ENCODE results near the gene AMDHD2. TPM values are rescaled to one million over a fixed set of nuclear protein-coding genes. Genes with fewer than 3 reads are reported as not detected.

The AMDHD2 gene
- total and polyA plus RNA-seq, 2 of the 13 experiments (the other 11 are each of a cell fraction or from before 2014, with no cell fraction given): 33.5 to 39.1 TPM

DNA sequence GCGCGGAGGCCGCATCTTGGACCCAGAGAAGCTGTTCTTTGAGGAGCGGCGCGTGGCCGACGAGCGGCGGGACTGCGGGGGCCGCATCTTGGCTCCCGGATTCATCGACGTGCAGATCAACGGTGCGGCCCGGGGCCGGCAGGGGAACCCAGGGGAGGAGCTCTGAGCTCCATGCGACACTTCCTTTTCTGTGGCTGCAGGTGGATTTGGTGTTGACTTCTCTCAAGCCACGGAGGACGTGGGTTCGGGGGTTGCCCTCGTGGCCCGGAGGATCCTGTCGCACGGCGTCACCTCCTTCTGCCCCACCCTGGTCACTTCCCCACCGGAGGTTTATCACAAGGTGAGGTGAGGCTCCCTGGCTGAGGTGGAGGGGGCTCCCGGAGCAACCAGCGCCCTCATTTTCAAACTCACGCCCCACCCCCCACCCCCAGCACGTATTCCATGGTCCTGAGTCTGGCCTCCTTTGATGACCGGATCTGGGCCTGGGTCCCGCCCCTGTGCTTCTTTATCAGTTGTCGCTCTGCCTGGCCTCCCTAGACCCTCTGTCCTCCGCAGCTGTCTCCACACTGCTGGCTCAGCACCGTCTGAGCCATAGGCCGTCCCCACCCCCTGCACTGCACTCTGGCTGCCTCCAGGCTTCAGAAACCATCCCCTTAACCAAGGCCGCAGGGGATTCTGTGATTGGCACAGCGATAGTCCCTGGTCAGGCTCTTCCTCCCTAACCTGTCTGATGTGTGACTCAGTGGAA lies 787 bp downstream of the AMDHD2 start (continued):
- TF ChIP-seq, protein P1, sequence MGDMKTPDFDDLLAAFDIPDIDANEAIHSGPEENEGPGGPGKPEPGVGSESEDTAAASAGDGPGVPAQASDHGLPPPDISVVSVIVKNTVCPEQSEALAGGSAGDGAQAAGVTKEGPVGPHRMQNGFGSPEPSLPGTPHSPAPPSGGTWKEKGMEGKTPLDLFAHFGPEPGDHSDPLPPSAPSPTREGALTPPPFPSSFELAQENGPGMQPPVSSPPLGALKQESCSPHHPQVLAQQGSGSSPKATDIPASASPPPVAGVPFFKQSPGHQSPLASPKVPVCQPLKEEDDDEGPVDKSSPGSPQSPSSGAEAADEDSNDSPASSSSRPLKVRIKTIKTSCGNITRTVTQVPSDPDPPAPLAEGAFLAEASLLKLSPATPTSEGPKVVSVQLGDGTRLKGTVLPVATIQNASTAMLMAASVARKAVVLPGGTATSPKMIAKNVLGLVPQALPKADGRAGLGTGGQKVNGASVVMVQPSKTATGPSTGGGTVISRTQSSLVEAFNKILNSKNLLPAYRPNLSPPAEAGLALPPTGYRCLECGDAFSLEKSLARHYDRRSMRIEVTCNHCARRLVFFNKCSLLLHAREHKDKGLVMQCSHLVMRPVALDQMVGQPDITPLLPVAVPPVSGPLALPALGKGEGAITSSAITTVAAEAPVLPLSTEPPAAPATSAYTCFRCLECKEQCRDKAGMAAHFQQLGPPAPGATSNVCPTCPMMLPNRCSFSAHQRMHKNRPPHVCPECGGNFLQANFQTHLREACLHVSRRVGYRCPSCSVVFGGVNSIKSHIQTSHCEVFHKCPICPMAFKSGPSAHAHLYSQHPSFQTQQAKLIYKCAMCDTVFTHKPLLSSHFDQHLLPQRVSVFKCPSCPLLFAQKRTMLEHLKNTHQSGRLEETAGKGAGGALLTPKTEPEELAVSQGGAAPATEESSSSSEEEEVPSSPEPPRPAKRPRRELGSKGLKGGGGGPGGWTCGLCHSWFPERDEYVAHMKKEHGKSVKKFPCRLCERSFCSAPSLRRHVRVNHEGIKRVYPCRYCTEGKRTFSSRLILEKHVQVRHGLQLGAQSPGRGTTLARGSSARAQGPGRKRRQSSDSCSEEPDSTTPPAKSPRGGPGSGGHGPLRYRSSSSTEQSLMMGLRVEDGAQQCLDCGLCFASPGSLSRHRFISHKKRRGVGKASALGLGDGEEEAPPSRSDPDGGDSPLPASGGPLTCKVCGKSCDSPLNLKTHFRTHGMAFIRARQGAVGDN (CRISPR knock-in tag; IDR thresholded peaks at IDR 0.05): peak; percentile 86
- TF ChIP-seq, protein P2, sequence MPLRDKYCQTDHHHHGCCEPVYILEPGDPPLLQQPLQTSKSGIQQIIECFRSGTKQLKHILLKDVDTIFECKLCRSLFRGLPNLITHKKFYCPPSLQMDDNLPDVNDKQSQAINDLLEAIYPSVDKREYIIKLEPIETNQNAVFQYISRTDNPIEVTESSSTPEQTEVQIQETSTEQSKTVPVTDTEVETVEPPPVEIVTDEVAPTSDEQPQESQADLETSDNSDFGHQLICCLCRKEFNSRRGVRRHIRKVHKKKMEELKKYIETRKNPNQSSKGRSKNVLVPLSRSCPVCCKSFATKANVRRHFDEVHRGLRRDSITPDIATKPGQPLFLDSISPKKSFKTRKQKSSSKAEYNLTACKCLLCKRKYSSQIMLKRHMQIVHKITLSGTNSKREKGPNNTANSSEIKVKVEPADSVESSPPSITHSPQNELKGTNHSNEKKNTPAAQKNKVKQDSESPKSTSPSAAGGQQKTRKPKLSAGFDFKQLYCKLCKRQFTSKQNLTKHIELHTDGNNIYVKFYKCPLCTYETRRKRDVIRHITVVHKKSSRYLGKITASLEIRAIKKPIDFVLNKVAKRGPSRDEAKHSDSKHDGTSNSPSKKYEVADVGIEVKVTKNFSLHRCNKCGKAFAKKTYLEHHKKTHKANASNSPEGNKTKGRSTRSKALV (CRISPR knock-in tag; IDR thresholded peaks at IDR 0.05): no peak
- TF ChIP-seq, protein P3, sequence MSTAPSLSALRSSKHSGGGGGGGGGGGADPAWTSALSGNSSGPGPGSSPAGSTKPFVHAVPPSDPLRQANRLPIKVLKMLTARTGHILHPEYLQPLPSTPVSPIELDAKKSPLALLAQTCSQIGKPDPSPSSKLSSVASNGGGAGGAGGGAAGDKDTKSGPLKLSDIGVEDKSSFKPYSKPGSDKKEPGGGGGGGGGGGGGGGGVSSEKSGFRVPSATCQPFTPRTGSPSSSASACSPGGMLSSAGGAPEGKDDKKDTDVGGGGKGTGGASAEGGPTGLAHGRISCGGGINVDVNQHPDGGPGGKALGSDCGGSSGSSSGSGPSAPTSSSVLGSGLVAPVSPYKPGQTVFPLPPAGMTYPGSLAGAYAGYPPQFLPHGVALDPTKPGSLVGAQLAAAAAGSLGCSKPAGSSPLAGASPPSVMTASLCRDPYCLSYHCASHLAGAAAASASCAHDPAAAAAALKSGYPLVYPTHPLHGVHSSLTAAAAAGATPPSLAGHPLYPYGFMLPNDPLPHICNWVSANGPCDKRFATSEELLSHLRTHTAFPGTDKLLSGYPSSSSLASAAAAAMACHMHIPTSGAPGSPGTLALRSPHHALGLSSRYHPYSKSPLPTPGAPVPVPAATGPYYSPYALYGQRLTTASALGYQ (CRISPR knock-in tag; IDR thresholded peaks at IDR 0.05): no peak
- no peak for TF ChIP-seq MAZ (IDR thresholded peaks at IDR 0.05; ENCODE audit: borderline replicate concordance, low read depth, low read length)
- no peak; the same call in 1 of the 2 replicates for TF ChIP-seq MAZ (CRISPR knock-in tag; IDR thresholded peaks at IDR 0.05; ENCODE audit: low read depth)
- TF ChIP-seq MAFK (conservative IDR thresholded peaks at IDR 0.05 in 1 of 2, IDR thresholded peaks at IDR 0.05 in 1 of 2; ENCODE audit: low read length in 2 of 2): peak; percentile 61 to 74
- no peak for TF ChIP-seq NR3C1 (CRISPR knock-in tag; IDR thresholded peaks at IDR 0.05)
- TF ChIP-seq, protein P4, sequence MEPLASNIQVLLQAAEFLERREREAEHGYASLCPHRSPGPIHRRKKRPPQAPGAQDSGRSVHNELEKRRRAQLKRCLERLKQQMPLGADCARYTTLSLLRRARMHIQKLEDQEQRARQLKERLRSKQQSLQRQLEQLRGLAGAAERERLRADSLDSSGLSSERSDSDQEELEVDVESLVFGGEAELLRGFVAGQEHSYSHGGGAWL (CRISPR knock-in tag; IDR thresholded peaks at IDR 0.05): 0 out of 2 replicates have a peak, but pooled peaks have one; percentile 5
- TF ChIP-seq NFKBIZ (CRISPR knock-in tag; IDR thresholded peaks at IDR 0.05): no peak
- TF ChIP-seq, protein P5, sequence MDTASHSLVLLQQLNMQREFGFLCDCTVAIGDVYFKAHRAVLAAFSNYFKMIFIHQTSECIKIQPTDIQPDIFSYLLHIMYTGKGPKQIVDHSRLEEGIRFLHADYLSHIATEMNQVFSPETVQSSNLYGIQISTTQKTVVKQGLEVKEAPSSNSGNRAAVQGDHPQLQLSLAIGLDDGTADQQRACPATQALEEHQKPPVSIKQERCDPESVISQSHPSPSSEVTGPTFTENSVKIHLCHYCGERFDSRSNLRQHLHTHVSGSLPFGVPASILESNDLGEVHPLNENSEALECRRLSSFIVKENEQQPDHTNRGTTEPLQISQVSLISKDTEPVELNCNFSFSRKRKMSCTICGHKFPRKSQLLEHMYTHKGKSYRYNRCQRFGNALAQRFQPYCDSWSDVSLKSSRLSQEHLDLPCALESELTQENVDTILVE (CRISPR knock-in tag; IDR thresholded peaks at IDR 0.05): 0 out of 2 replicates have a peak, but pooled peaks have one; percentile 24
- no peak for TF ChIP-seq NCOR1 (IDR thresholded peaks at IDR 0.05; ENCODE audit: borderline replicate concordance, low read length)
